ENCODE data around the gene DDX10.

DNA sequence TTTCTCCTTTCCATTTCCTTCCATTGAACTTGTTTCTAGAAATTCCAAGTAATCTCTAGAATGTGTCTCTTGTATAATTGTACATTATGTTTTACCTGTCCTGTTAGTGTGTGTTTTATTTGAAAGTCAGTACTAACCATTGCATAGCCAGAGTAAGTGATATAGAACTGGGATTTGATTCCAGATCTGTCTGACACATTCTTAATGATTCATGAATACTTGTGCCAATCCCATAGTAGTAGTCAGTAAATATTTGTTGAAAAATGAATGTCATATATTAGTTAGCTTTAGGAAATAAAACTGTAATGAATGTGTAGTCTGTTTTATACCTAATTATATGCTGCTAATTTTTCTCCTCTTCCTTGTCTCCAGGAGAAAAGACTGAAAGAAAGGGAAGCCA is 186.9 kb downstream of the DDX10 start:
- no peak for TF ChIP-seq ZBTB33 (IDR thresholded peaks at IDR 0.05; ENCODE audit: borderline replicate concordance, low read depth)
- TF ChIP-seq CTCF (IDR thresholded peaks at IDR 0.05) = no peak
- no peak for TF ChIP-seq TCF12 (IDR thresholded peaks at IDR 0.05)
- TF ChIP-seq EP300 (IDR thresholded peaks at IDR 0.05; ENCODE audit: borderline replicate concordance in 1 of 2, low read depth in 1 of 2, low read length in 1 of 2) = no peak
- TF ChIP-seq SIN3A (IDR thresholded peaks at IDR 0.05; ENCODE audit: borderline replicate concordance, low read depth, low read length) = no peak

Measured in SK-N-SH (cell line).